Gastroesophageal sphincter (tissue), 4 donors: ENCODE results near the gene ICOS. TPM values are rescaled to one million over a fixed set of nuclear protein-coding genes. Genes with fewer than 3 reads are reported as not detected.

Experiments
- ATAC-seq: fragments of 150-250 bp; one replicate; pipeline ENCODE4 v1.9.1; 2016; ENCODE audit warnings: mild to moderate bottlenecking, moderate library complexity
- H3K27ac ChIP-seq, 4 donors: fragments of 200-600 bp; sonication (generic) in 3 of 4; 1 replicate in 3 of 4; 2 replicates in 1 of 4; pipeline ENCODE4 v1.5.1; 2016 to 2019
- H3K27me3 ChIP-seq: fragments of 200-600 bp; sonication (generic); one replicate; pipeline ENCODE4 v1.5.1; 2019
- H3K36me3 ChIP-seq, 2 donors: fragments of 200-600 bp; sonication (generic); one replicate each; pipeline ENCODE4 v1.5.1; 2019; ENCODE audit warnings: control low read depth in 1 of 2
- H3K4me1 ChIP-seq, 3 donors: fragments of 200-600 bp; sonication (generic); 1 replicate in 2 of 3; 2 replicates in 1 of 3; pipeline ENCODE4 v1.5.1; 2016 to 2019; ENCODE audit warnings: control low read depth in 2 of 3
- H3K4me3 ChIP-seq, 2 donors: fragments of 200-600 bp; sonication (generic); one replicate each; pipeline ENCODE4 v1.5.1; 2019; ENCODE audit warnings: mild to moderate bottlenecking in 1 of 2, moderate library complexity in 1 of 2
- H3K9me3 ChIP-seq, 3 donors: fragments of 200-600 bp; sonication (generic); one replicate each; pipeline ENCODE4 v1.5.1; 2017 to 2019; ENCODE audit warnings: control low read depth in 2 of 3
- EP300 ChIP-seq: sonication (generic); formaldehyde crosslinking; IDR thresholded peaks from one replicate; pipeline ENCODE4 v1.6.1; 2017; ENCODE audit warnings: antibody characterized with exemption, mild to moderate bottlenecking
- POLR2A ChIP-seq, 2 donors: fragments of 450-650 bp; IDR thresholded peaks; one replicate each; pipeline ENCODE4 v1.6.1; 2017; ENCODE audit warnings: antibody characterized with exemption in 2 of 2, mild to moderate bottlenecking in 2 of 2, moderate library complexity in 1 of 2
- POLR2AphosphoS5 ChIP-seq: sonication (generic); formaldehyde crosslinking; IDR thresholded peaks from one replicate; pipeline ENCODE4 v1.6.1; 2017; ENCODE audit warnings: antibody characterized with exemption
- WGBS, 2 donors: methylation state at CpG; one replicate each; pipeline ENCODE4 v1.1.5; 2018; ENCODE audit warnings: low coverage in 1 of 2; 5-methylcytosine and 5-hydroxymethylcytosine counted together
- total RNA-seq, 4 donors: library from RNA; depleted of rRNA; stranded (reverse); fragments of >200 nt; gene quantifications; one replicate each; pipeline ENCODE4 v1.1.0, GENCODE V29; 2016
- TF ChIP-seq, protein P1 (sequence below), 4 experiments: fragments of 200-600 bp in 2 of 4; fragments of 450-650 bp in 2 of 4; sonication (generic) in 1 of 4; IDR thresholded peaks; one replicate each; pipeline ENCODE4 v1.5.1; 2017 to 2019; ENCODE audit warnings: antibody characterized with exemption in 4 of 4, mild to moderate bottlenecking in 2 of 4, moderate library complexity in 2 of 4

ICOS gene
- total RNA-seq, 4 donors from 2014 or later: 0.13 to 0.32 TPM; not detected in 2

DNA sequence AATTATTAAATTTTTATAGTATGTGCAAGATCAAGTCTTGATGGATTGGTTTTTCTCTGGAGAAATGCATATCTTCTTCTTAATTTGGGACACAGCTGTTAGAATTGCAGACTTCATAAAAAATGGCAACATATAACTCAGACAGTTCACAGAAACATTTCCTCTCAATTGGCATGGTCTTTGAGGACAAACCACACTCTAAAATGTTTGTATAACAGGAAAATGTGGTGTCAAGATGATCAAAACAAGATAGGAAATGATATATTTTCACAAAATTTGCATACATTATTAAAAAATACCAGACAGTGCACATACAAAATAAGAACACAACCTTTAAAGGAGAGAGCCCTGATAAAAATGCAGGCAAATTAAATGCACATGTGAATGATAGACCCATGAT is 63.9 kb downstream of the ICOS start:
- TF ChIP-seq POLR2AphosphoS5: no peak
- TF ChIP-seq, protein P1, sequence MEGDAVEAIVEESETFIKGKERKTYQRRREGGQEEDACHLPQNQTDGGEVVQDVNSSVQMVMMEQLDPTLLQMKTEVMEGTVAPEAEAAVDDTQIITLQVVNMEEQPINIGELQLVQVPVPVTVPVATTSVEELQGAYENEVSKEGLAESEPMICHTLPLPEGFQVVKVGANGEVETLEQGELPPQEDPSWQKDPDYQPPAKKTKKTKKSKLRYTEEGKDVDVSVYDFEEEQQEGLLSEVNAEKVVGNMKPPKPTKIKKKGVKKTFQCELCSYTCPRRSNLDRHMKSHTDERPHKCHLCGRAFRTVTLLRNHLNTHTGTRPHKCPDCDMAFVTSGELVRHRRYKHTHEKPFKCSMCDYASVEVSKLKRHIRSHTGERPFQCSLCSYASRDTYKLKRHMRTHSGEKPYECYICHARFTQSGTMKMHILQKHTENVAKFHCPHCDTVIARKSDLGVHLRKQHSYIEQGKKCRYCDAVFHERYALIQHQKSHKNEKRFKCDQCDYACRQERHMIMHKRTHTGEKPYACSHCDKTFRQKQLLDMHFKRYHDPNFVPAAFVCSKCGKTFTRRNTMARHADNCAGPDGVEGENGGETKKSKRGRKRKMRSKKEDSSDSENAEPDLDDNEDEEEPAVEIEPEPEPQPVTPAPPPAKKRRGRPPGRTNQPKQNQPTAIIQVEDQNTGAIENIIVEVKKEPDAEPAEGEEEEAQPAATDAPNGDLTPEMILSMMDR (IDR thresholded peaks at IDR 0.05): no peak
- no peak for TF ChIP-seq POLR2A (IDR thresholded peaks at IDR 0.05)
- TF ChIP-seq EP300: no peak
- no peaks in the 10 kb centered on the region for H3K9me3 ChIP-seq
- ATAC-seq: no peak
- H3K4me1 ChIP-seq: peaks cover 0 to 19% (median 0%) of the 10 kb centered on the region in 3 donors
- H3K36me3 ChIP-seq: no peaks in the 10 kb centered on the region
- H3K4me3 ChIP-seq: no peak overlapping the region
- H3K27me3 ChIP-seq: no peaks in the 10 kb centered on the region
- no peak overlapping the region for H3K27ac ChIP-seq

DNA sequence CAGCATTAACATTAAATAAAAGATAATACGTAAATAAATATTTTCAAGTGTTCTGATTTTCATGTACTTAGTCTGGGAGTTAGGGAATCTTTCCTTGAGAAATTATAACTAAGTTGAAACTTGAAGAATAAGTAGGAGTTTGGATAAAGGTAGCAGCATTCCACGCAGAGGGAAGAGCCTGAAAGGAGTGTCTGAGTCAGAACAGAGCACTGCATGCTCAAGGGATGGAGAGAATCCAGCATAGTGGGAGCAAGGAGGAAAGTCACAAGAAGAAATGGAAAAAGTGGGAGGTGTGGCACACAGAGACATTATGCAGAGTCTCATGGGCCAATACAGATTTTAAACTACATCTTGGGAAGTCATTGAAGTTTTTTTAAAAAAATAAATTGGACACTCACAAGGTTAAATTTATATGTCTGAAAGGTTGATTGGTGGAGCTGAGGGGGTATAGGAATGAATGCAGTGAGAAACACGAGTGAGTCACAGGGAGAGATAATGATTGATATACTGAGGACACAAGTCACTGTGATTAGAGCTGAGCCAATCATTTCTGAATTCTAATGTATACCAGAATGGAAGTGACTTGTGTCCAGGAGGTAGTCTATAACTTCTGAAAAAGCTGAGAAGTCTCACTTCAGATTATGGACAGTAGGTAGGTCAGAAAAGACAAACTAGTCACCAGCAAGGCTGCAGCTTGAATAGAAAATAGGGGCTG is 66.9 kb downstream of the ICOS start:
- ATAC-seq: no peak
- peaks cover 0 to 15% (median 0%) of the 10 kb centered on the region in 3 donors for H3K4me1 ChIP-seq
- H3K4me3 ChIP-seq: no peak overlapping the region
- whole genome bisulfite sequencing, 2 donors: 48 to 72% methylated on average over 3 of the region's 3 CpGs
- H3K27me3 ChIP-seq: no peaks in the 10 kb centered on the region
- H3K27ac ChIP-seq: no peak overlapping the region
- H3K9me3 ChIP-seq: no peaks in the 10 kb centered on the region
- no peaks in the 10 kb centered on the region for H3K36me3 ChIP-seq
- TF ChIP-seq, protein P1 (IDR thresholded peaks at IDR 0.05): no peak
- TF ChIP-seq POLR2A (IDR thresholded peaks at IDR 0.05) (no peak), EP300 (no peak), POLR2AphosphoS5 (no peak)

DNA sequence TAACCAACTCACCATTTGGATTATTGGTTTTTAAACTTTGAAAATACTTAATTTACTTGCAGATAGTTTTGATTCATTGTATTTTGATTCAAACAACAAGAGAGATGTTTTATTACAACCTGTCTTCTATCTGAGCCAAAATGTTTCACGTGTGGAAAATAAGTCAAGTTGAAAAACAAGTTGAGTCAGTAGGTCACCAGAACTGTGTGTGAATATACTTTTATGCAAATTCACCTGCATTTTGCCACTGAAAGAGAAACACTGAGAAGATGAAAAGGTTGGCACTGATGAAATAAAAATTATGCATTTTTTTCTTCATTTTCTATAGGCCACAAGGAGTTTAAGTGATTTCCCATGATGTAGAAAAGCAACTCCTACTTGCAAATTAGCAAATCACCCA is 68.3 kb downstream of the ICOS start:
- no peak for ATAC-seq
- TF ChIP-seq POLR2AphosphoS5 (no peak), POLR2A (IDR thresholded peaks at IDR 0.05) (no peak), EP300 (no peak)
- TF ChIP-seq, protein P1 (IDR thresholded peaks at IDR 0.05): no peak
- no peak overlapping the region for H3K4me3 ChIP-seq
- H3K27me3 ChIP-seq: no peaks in the 10 kb centered on the region
- H3K4me1 ChIP-seq: peaks cover 0 to 8% (median 0%) of the 10 kb centered on the region in 3 donors
- H3K9me3 ChIP-seq: no peaks in the 10 kb centered on the region
- H3K27ac ChIP-seq: no peak overlapping the region
- 31 to 33% methylated on average over 1 of the region's 1 CpG for WGBS, 2 donors
- H3K36me3 ChIP-seq: no peaks in the 10 kb centered on the region

DNA sequence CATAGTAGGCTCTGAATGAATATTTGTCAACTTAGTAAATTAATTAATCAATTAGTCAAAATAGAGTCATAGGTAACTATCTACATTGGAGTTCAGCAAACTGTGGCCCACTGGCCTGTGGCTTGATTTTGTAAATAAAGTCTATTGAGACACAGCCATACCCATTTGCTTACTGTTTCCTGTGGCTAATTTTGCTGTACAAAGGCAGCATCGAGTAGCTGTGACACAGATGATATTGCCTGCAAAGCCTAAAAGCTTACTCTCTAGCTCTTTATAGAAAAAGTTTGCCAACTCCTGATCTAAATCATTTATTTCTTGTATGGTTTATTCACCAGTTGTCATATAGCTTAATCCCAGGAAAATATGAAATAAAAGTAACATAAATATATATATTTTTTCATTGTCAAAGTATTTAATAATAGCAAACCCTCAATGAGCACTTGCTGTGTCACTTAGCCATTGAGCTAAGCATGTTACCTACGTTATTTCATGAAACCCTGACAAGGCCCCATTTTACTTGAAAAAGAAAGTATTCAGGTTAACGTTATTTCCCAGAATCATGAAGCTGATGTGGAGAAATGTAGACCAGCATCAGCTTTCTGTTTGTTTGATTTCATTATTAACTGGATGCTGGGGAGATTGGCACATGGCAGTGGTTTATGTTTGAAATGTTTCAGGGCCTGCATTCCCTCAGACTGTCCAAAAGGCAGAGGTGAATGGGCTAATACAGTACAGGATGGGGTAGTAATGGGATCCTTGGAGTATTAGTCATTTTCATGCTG is 69.6 kb downstream of the ICOS start:
- TF ChIP-seq POLR2A (IDR thresholded peaks at IDR 0.05): no peak
- TF ChIP-seq POLR2AphosphoS5: no peak
- TF ChIP-seq EP300: no peak
- TF ChIP-seq, protein P1 (IDR thresholded peaks at IDR 0.05): no peak
- ATAC-seq: no peak
- no peaks in the 10 kb centered on the region for H3K9me3 ChIP-seq
- no peak overlapping the region for H3K27ac ChIP-seq
- no peaks in the 10 kb centered on the region for H3K4me1 ChIP-seq
- no peak overlapping the region for H3K4me3 ChIP-seq
- no peaks in the 10 kb centered on the region for H3K27me3 ChIP-seq
- 64 to 75% methylated on average over 3 of the region's 3 CpGs for WGBS, 2 donors
- no peaks in the 10 kb centered on the region for H3K36me3 ChIP-seq
